PC-3 (cell line): ENCODE results near the gene PSMC5. TPM values are rescaled to one million over a fixed set of nuclear protein-coding genes. Genes with fewer than 3 reads are reported as not detected.
A peak's percentile ranks its signal among the peaks of the same experiment; 100 is the strongest.

ENCODE experiments used
- ATAC-seq: fragments of 200-7000 bp; cut with Tn5 transposase; 2 replicates; pipeline ENCODE4 v1.9.1; 2020; ENCODE audit warnings: mild to moderate bottlenecking, moderate library complexity
- BruUV-seq: library from RNA; stranded (reverse); fragments of 400-500 nt; replicated peaks from 2 replicates; lab custom pipeline; 2021; lab: Mats Ljungman, UMichigan
- CTCF ChIA-PET: fragments of 300-600 bp; sonication (Branson Sonifier 250); formaldehyde crosslinking; loops from one replicate; lab custom pipeline; 2022; ENCODE audit warnings: antibody characterized with exemption; lab: Charles Lee
- POLR2A ChIA-PET: fragments of 300-600 bp; sonication (Branson Sonifier 250); formaldehyde crosslinking; loops from one replicate; lab custom pipeline; 2022; ENCODE audit warnings: antibody characterized with exemption; ENCODE audit not compliant: unreplicated experiment; lab: Charles Lee
- DNase-seq: peaks from one replicate; pipeline ENCODE4 v3.0.0-alpha.2; 2015
- H2AFZ ChIP-seq: fragments of 300-600 bp; sonication (generic); 2 replicates; pipeline ENCODE4 v1.6.0; 2016; ENCODE audit warnings: antibody characterized with exemption, low read length
- H3F3A ChIP-seq: fragments of 300-600 bp; sonication (generic); one replicate; pipeline ENCODE4 v1.6.0; 2017; ENCODE audit warnings: antibody characterized with exemption, low read length, control low read depth, mild to moderate bottlenecking; ENCODE audit not compliant: unreplicated experiment
- H3K27ac ChIP-seq: fragments of 300-600 bp; sonication (generic); 2 replicates; pipeline ENCODE4 v1.5.1; 2016; ENCODE audit warnings: mild to moderate bottlenecking, low read length
- H3K27me3 ChIP-seq: fragments of 300-600 bp; sonication (generic); 2 replicates; pipeline ENCODE4 v1.6.1; 2016; ENCODE audit warnings: low read length, mixed read lengths
- H3K36me3 ChIP-seq: fragments of 300-600 bp; sonication (generic); 2 replicates; pipeline ENCODE4 v1.6.1; 2016; ENCODE audit warnings: low read depth, mixed run types, low read length, mixed read lengths
- H3K4me1 ChIP-seq: fragments of 300-600 bp; sonication (generic); 2 replicates; pipeline ENCODE4 v1.5.1; 2016; ENCODE audit warnings: low read length; ENCODE audit not compliant: insufficient read depth
- H3K4me2 ChIP-seq: fragments of 300-600 bp; sonication (generic); 2 replicates; pipeline ENCODE4 v1.6.0; 2016; ENCODE audit warnings: low read length
- H3K4me3 ChIP-seq: fragments of 300-600 bp; sonication (generic); 2 replicates; pipeline ENCODE4 v1.5.1; 2016; ENCODE audit warnings: mild to moderate bottlenecking, low read length, mixed read lengths
- H3K79me2 ChIP-seq: fragments of 300-600 bp; sonication (generic); 2 replicates; pipeline ENCODE4 v1.6.1; 2017; ENCODE audit warnings: low read length, mixed read lengths
- H3K9ac ChIP-seq: fragments of 300-600 bp; sonication (generic); 2 replicates; pipeline ENCODE4 v1.6.0; 2016; ENCODE audit warnings: mild to moderate bottlenecking, low read length
- H3K9me2 ChIP-seq: fragments of 300-600 bp; sonication (generic); replicated peaks from 2 replicates; pipeline ENCODE4 v1.6.1; 2016; ENCODE audit warnings: mixed run types, low read length, mixed read lengths
- H3K9me3 ChIP-seq: fragments of 300-600 bp; sonication (generic); 2 replicates; pipeline ENCODE4 v1.6.1; 2016; ENCODE audit warnings: low read length, mixed read lengths
- H4K20me1 ChIP-seq: fragments of 300-600 bp; sonication (generic); 2 replicates; pipeline ENCODE4 v1.6.1; 2016; ENCODE audit warnings: low read length, mixed read lengths
- CTCF ChIP-seq: fragments of 300-600 bp; sonication (generic); conservative IDR thresholded peaks from 2 replicates; pipeline ENCODE4 v1.5.1; 2017; ENCODE audit warnings: antibody characterized with exemption, low read depth, mild to moderate bottlenecking, low read length
- EZH2 ChIP-seq: fragments of 300-600 bp; sonication (generic); IDR thresholded peaks from one replicate; pipeline ENCODE4 v1.6.1; 2017; ENCODE audit warnings: antibody characterized with exemption, mild to moderate bottlenecking, low read length; ENCODE audit not compliant: unreplicated experiment
- EZH2phosphoT487 ChIP-seq: fragments of 300-600 bp; sonication (generic); IDR thresholded peaks from 2 replicates; pipeline ENCODE4 v1.6.1; 2018; ENCODE audit warnings: mild to moderate bottlenecking, antibody characterized with exemption, low read length, borderline replicate concordance
- intact Hi-C: fragments of 100-400 bp; cut with micrococcal nuclease; formaldehyde crosslinking; loops from 2 replicates; pipeline ENCODE4 v1.9.0; 2023
- total RNA-seq: library from RNA; depleted of rRNA; stranded (reverse); fragments of >200 nt; gene quantifications from 2 replicates; pipeline ENCODE4 v1.2.3, GENCODE V29; 2014

Gene PSMC5
- total RNA-seq, 1 experiment from 2014 or later: 163 TPM

DNA sequence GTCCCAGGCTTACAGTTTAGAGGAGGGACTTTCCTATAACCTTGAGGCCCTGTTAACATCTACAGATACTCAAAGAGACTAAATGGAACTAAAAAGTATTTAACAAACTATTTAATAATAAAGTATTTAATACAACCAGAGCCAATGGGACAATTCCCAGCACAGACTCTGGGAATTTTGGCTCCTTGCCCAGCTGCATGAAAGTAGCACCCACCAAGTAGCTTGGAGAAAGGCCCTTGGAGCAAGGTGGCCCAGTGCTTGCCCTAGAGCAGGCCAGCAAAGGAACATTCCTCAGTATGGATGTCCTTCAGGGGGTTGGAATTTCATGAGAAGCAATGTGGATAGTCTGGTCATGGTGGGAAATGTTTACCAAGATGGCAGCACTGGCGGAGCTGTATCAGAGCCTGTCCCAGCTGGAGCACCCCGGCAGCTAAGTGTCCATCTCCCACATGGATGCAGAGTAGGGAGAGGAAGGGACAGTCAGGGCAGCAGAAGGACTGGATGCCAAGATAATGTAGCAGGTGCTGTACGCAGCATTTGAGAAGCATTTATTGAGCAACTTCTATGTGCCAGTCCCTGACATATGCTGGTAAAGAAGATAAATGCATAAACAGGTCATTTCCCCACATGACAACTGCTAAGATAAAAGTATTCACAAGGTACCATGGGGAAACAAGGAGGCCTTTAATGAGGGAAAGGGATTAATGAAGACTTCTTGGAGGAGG is 20.5 kb downstream of the PSMC5 start:
- H3K27ac ChIP-seq: no peak overlapping the region
- H3K4me2 ChIP-seq: no peak overlapping the region
- DNase-seq (no peak), ATAC-seq (no peak)
- no peaks in the 10 kb centered on the region for H4K20me1 ChIP-seq
- no peaks in the 10 kb centered on the region for H3K9me2 ChIP-seq
- ChIA-PET CTCF (interaction anchor here (0.6 kb wide), 1 partner anchor 9 kb away, joined by 4 read pairs; no protein-coding TSS in a partner anchor), POLR2A (no interaction called here)
- intact Hi-C loops: no loop called here
- no peak overlapping the region for H2AFZ ChIP-seq
- no peak for TF ChIP-seq EZH2phosphoT487
- no peak for TF ChIP-seq EZH2
- TF ChIP-seq CTCF: no peak
- no peaks in the 10 kb centered on the region for H3K36me3 ChIP-seq
- no peaks in the 10 kb centered on the region for H3K79me2 ChIP-seq
- H3K4me3 ChIP-seq: no peak overlapping the region
- H3K27me3 ChIP-seq: no peaks in the 10 kb centered on the region
- H3K4me1 ChIP-seq: no peaks in the 10 kb centered on the region
- no peaks in the 10 kb centered on the region for H3F3A ChIP-seq
- no TSS peak for BruUV-seq
- no peak overlapping the region for H3K9ac ChIP-seq
- peaks cover 3% of the 10 kb centered on the region; the same call in 1 of the 2 replicates for H3K9me3 ChIP-seq

GRCh38 chr17:63848834-63849689 is 21.8 kb downstream of the PSMC5 start:
- H3K27me3 ChIP-seq: no peaks in the 10 kb centered on the region
- ChIA-PET CTCF (interaction anchor here (0.6 to 1.0 kb wide), 5 partner anchors 10 to 1275 kb away, joined by 3 to 7 read pairs (median 3); no protein-coding TSS in a partner anchor), POLR2A (interaction anchor here (0.6 kb wide), 1 partner anchor 22 kb away, joined by 6 read pairs; no protein-coding TSS in a partner anchor)
- H4K20me1 ChIP-seq: no peaks in the 10 kb centered on the region
- peak overlapping the region; percentile 72 for H3K4me2 ChIP-seq
- peaks cover 3% of the 10 kb centered on the region; the same call in 1 of the 2 replicates for H3K9me3 ChIP-seq
- no TSS peak for BruUV-seq
- no peaks in the 10 kb centered on the region for H3F3A ChIP-seq
- intact Hi-C loops: no loop called here
- DNase-seq (peak; percentile 95), ATAC-seq (peak; percentile 94)
- H3K36me3 ChIP-seq: no peaks in the 10 kb centered on the region
- TF ChIP-seq EZH2 (no peak), CTCF (peak; percentile 85)
- H3K27ac ChIP-seq: no peak overlapping the region
- no peaks in the 10 kb centered on the region for H3K9me2 ChIP-seq
- peak overlapping the region; percentile 20 for H3K4me3 ChIP-seq
- no peaks in the 10 kb centered on the region for H3K4me1 ChIP-seq
- peak overlapping the region; percentile 71 for H2AFZ ChIP-seq
- peak overlapping the region; percentile 54 for H3K9ac ChIP-seq
- H3K79me2 ChIP-seq: no peaks in the 10 kb centered on the region
